ENCODE data around the gene CFL1. TPM values are rescaled to one million over a fixed set of nuclear protein-coding genes. Genes with fewer than 3 reads are reported as not detected.

Gene CFL1
- total and polyA plus RNA-seq, 2 of the 8 experiments (the other 6 are each of a cell fraction or from before 2014, with no cell fraction given): 1,252 to 1,365 TPM

DNA sequence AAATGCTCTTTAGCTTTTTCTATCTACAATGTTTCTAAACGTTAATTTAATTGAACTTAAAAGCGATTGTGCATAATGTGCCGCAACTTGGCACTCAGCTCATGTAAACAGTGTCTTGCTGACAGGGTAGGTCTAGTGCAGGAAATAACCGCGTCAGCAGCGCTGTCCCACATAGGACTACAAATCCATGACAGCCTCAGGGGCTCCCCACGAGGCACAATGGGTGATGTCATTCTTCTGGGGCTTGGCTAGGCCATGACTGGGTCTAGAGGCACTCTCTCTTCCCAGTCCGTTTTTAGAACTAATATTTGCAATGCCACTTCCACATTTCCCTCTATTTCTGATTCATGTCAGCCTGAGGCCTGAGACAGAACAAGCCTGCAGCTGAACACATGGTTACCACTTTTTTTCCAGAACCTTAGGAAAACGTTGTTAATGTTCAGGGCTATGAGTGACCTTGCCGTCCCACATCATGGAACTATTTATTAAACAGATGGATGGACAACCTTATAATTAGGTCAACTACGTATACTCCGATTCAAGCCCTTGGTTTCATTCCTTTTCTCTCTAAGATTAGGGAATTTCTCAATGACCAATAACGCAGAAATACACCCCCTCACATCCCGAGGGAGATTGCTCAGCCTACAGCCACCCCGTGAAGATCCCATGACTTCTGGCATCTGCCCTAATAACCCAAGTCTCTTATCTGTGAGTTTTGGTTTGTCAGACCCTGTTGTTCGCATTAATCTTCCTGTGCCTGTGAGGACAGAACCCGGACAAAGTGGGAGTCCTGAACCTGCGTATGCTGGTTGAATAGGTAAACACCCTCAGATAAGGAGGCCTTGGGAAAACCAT lies 43.6 kb downstream of the CFL1 start (continued):
- TF ChIP-seq MAFK (IDR thresholded peaks at IDR 0.05; ENCODE audit: low read depth, low read length) (no peak), EP300 (IDR thresholded peaks at IDR 0.05; ENCODE audit: borderline replicate concordance in 1 of 2, low read depth in 2 of 2, low read length in 2 of 2) (no peak), KDM5A (IDR thresholded peaks at IDR 0.05; ENCODE audit: low read length) (no peak)

Data from H1 (cell line).